ENCODE measurements around the gene TTC33. TPM values are rescaled to one million over a fixed set of nuclear protein-coding genes. Genes with fewer than 3 reads are reported as not detected.

The TTC33 gene
- total and polyA plus RNA-seq, 2 of the 13 experiments (the other 11 are each of a cell fraction or from before 2014, with no cell fraction given) = 4.5 to 20.0 TPM

DNA sequence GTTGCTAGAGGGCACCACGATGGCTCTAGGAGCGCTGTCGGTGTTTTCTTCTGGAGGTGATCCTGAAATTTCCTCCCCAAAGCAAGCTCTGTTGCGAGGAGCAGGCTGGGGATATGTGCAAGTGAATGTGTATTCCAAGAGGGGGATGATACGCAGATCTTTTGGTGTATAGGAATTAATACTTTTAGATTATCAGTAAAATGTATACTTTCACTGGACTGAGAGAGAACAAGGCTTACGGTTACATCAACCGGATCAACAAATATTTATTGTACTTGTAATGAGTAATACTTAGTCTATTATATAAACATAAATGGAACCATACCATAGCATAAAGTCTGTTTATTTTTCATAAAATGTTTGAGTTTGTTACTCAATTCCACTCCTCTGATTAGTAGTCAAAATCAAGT, 43.0 kb upstream of the TTC33 start (continued):
- TF ChIP-seq ZNF326 (CRISPR knock-in tag; IDR thresholded peaks at IDR 0.05; ENCODE audit: borderline replicate concordance) (no peak), ZBTB3 (CRISPR knock-in tag; IDR thresholded peaks at IDR 0.05; ENCODE audit: borderline replicate concordance, low read depth) (no peak), KDM6A (CRISPR knock-in tag; IDR thresholded peaks at IDR 0.05; ENCODE audit: low read depth) (no peak), TARDBP (CRISPR knock-in tag; IDR thresholded peaks at IDR 0.05) (no peak), SMC3 (IDR thresholded peaks at IDR 0.05; ENCODE audit: low read length) (no peak), AHR (CRISPR knock-in tag; IDR thresholded peaks at IDR 0.05) (no peak), ZNF205 (CRISPR knock-in tag; IDR thresholded peaks at IDR 0.05) (no peak), NR2C2 (CRISPR knock-in tag; IDR thresholded peaks at IDR 0.05; ENCODE audit: borderline replicate concordance) (no peak), ZSCAN20 (CRISPR knock-in tag; IDR thresholded peaks at IDR 0.05; ENCODE audit: borderline replicate concordance) (no peak), ZKSCAN5 (CRISPR knock-in tag; IDR thresholded peaks at IDR 0.05) (0 out of 2 replicates have a peak, but pooled peaks have one; percentile 68), SNAPC4 (CRISPR knock-in tag; IDR thresholded peaks at IDR 0.05) (no peak; the same call in 1 of the 2 replicates), ELF1 (CRISPR knock-in tag; IDR thresholded peaks at IDR 0.05) (no peak)
- TF ChIP-seq, protein P1, sequence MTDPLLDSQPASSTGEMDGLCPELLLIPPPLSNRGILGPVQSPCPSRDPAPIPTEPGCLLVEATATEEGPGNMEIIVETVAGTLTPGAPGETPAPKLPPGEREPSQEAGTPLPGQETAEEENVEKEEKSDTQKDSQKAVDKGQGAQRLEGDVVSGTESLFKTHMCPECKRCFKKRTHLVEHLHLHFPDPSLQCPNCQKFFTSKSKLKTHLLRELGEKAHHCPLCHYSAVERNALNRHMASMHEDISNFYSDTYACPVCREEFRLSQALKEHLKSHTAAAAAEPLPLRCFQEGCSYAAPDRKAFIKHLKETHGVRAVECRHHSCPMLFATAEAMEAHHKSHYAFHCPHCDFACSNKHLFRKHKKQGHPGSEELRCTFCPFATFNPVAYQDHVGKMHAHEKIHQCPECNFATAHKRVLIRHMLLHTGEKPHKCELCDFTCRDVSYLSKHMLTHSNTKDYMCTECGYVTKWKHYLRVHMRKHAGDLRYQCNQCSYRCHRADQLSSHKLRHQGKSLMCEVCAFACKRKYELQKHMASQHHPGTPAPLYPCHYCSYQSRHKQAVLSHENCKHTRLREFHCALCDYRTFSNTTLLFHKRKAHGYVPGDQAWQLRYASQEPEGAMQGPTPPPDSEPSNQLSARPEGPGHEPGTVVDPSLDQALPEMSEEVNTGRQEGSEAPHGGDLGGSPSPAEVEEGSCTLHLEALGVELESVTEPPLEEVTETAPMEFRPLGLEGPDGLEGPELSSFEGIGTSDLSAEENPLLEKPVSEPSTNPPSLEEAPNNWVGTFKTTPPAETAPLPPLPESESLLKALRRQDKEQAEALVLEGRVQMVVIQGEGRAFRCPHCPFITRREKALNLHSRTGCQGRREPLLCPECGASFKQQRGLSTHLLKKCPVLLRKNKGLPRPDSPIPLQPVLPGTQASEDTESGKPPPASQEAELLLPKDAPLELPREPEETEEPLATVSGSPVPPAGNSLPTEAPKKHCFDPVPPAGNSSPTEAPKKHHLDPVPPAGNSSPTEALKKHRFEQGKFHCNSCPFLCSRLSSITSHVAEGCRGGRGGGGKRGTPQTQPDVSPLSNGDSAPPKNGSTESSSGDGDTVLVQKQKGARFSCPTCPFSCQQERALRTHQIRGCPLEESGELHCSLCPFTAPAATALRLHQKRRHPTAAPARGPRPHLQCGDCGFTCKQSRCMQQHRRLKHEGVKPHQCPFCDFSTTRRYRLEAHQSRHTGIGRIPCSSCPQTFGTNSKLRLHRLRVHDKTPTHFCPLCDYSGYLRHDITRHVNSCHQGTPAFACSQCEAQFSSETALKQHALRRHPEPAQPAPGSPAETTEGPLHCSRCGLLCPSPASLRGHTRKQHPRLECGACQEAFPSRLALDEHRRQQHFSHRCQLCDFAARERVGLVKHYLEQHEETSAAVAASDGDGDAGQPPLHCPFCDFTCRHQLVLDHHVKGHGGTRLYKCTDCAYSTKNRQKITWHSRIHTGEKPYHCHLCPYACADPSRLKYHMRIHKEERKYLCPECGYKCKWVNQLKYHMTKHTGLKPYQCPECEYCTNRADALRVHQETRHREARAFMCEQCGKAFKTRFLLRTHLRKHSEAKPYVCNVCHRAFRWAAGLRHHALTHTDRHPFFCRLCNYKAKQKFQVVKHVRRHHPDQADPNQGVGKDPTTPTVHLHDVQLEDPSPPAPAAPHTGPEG (CRISPR knock-in tag; IDR thresholded peaks at IDR 0.05) = no peak
- TF ChIP-seq, protein P2, sequence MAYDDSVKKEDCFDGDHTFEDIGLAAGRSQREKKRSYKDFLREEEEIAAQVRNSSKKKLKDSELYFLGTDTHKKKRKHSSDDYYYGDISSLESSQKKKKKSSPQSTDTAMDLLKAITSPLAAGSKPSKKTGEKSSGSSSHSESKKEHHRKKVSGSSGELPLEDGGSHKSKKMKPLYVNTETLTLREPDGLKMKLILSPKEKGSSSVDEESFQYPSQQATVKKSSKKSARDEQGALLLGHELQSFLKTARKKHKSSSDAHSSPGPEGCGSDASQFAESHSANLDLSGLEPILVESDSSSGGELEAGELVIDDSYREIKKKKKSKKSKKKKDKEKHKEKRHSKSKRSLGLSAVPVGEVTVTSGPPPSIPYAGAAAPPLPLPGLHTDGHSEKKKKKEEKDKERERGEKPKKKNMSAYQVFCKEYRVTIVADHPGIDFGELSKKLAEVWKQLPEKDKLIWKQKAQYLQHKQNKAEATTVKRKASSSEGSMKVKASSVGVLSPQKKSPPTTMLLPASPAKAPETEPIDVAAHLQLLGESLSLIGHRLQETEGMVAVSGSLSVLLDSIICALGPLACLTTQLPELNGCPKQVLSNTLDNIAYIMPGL (CRISPR knock-in tag; IDR thresholded peaks at IDR 0.05; ENCODE audit: borderline replicate concordance in 1 of 2, low read depth in 1 of 2) = 0 out of 4 replicates have a peak, but pooled peaks of 1 of the 2 experiments have one; percentile 9
- TF ChIP-seq, protein P3, sequence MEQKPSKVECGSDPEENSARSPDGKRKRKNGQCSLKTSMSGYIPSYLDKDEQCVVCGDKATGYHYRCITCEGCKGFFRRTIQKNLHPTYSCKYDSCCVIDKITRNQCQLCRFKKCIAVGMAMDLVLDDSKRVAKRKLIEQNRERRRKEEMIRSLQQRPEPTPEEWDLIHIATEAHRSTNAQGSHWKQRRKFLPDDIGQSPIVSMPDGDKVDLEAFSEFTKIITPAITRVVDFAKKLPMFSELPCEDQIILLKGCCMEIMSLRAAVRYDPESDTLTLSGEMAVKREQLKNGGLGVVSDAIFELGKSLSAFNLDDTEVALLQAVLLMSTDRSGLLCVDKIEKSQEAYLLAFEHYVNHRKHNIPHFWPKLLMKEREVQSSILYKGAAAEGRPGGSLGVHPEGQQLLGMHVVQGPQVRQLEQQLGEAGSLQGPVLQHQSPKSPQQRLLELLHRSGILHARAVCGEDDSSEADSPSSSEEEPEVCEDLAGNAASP (CRISPR knock-in tag; IDR thresholded peaks at IDR 0.05; ENCODE audit: borderline replicate concordance) = no peak
